ENCODE measurements around the gene KRT23. TPM values are rescaled to one million over a fixed set of nuclear protein-coding genes. Genes with fewer than 3 reads are reported as not detected.

The KRT23 gene
- total and polyA plus RNA-seq, 10 of the 15 experiments (the other 5 are each of a cell fraction or from before 2014, with no cell fraction given) = not detected

GRCh38 chr17:40952154-40952553 lies 14.7 kb upstream of the KRT23 start:
- no TSS peak for BruUV-seq (replicated peaks)
- Histone ChIP-seq H3K4me1 (ENCODE audit: control insufficient read depth, insufficient read depth, low read length) (no peaks in the 10 kb centered on the region), H3K9me3 (replicated peaks; ENCODE audit: control insufficient read depth, insufficient read depth, low read length) (no peaks in the 10 kb centered on the region), H3K27ac (ENCODE audit: control insufficient read depth, insufficient read depth) (no peak overlapping the region), H3K4me2 (ENCODE audit: control insufficient read depth, insufficient read depth) (no peak overlapping the region), H3K9ac (ENCODE audit: control insufficient read depth, insufficient read depth, low read length) (no peak overlapping the region), H2AFZ (ENCODE audit: control insufficient read depth, low read depth, low read length) (no peak overlapping the region), H3K27me3 (replicated peaks in 1 of 2; ENCODE audit: control insufficient read depth in 2 of 2, insufficient read depth in 2 of 2, low read length in 1 of 2) (no peaks in the 10 kb centered on the region), H3K36me3 (ENCODE audit: control insufficient read depth in 2 of 2, insufficient read depth in 2 of 2, low read length in 1 of 2) (no peaks in the 10 kb centered on the region), H4K20me1 (ENCODE audit: control insufficient read depth, insufficient read depth) (no peaks in the 10 kb centered on the region), H3K79me2 (ENCODE audit: control insufficient read depth, insufficient read depth, low read length) (no peaks in the 10 kb centered on the region), H3K4me3 (no peak overlapping the region)
- ChIA-PET RAD21 (ENCODE audit: unreplicated experiment) (interaction anchor here (0.6 kb wide), 1 partner anchor 892 kb away, joined by 3 read pairs; no protein-coding TSS in a partner anchor), POLR2A (no interaction called here), CTCF (interaction anchor here (0.7 kb wide), 1 partner anchor 9 kb away, joined by 3 read pairs; no protein-coding TSS in a partner anchor), SMC1A (ENCODE audit: uncharacterized antibody, unreplicated experiment) (no interaction called here)
- DNase-seq (ENCODE audit: low read depth, low spot score) (no peak), ATAC-seq (no peak), FAIRE-seq (no peak)
- intact Hi-C loops (cut with micrococcal nuclease; ENCODE audit: unreplicated experiment) (no loop called here), in situ Hi-C loops (cut with MboI) (no loop called here)
- 65% methylated on average over 2 of the region's 2 CpGs for WGBS (ENCODE audit: insufficient coverage, insufficient replicate concordance, low lambda C conversion rate, missing lambda C conversion rate)
- TF ChIP-seq, protein P1, sequence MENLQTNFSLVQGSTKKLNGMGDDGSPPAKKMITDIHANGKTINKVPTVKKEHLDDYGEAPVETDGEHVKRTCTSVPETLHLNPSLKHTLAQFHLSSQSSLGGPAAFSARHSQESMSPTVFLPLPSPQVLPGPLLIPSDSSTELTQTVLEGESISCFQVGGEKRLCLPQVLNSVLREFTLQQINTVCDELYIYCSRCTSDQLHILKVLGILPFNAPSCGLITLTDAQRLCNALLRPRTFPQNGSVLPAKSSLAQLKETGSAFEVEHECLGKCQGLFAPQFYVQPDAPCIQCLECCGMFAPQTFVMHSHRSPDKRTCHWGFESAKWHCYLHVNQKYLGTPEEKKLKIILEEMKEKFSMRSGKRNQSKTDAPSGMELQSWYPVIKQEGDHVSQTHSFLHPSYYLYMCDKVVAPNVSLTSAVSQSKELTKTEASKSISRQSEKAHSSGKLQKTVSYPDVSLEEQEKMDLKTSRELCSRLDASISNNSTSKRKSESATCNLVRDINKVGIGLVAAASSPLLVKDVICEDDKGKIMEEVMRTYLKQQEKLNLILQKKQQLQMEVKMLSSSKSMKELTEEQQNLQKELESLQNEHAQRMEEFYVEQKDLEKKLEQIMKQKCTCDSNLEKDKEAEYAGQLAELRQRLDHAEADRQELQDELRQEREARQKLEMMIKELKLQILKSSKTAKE (IDR thresholded peaks at IDR 0.05; ENCODE audit: low read depth, poor library complexity, severe bottlenecking) = no peak
- TF ChIP-seq TARDBP (IDR thresholded peaks at IDR 0.05; ENCODE audit: borderline replicate concordance) (no peak), USF1 (IDR thresholded peaks at IDR 0.05; ENCODE audit: borderline replicate concordance, extremely low read length, insufficient read depth, low read depth, low read length) (no peak), POLR2AphosphoS2 (IDR thresholded peaks at IDR 0.05; ENCODE audit: low read depth, low read length) (no peak), FOS (IDR thresholded peaks at IDR 0.05; ENCODE audit: borderline replicate concordance, extremely low read depth, insufficient read length) (no peak), ZZZ3 (IDR thresholded peaks at IDR 0.05; ENCODE audit: control insufficient read depth, insufficient read length, low read depth) (no peak), CREB1 (IDR thresholded peaks at IDR 0.05; ENCODE audit: low read depth) (no peak), ZNF687 (IDR thresholded peaks at IDR 0.05) (no peak), MYB (IDR thresholded peaks at IDR 0.05; ENCODE audit: borderline replicate concordance, low read depth, low read length) (no peak), SMAD5 (IDR thresholded peaks at IDR 0.05; ENCODE audit: low read depth) (no peak)

Measured in GM12878 (cell line).